ENCODE data around the gene RMC1. TPM values are rescaled to one million over a fixed set of nuclear protein-coding genes. Genes with fewer than 3 reads are reported as not detected.
A peak's percentile ranks its signal among the peaks of the same experiment; 100 is the strongest.

RMC1 gene
- total RNA-seq, result 10 to 100 TPM; 16.8 to 27.5 TPM

DNA sequence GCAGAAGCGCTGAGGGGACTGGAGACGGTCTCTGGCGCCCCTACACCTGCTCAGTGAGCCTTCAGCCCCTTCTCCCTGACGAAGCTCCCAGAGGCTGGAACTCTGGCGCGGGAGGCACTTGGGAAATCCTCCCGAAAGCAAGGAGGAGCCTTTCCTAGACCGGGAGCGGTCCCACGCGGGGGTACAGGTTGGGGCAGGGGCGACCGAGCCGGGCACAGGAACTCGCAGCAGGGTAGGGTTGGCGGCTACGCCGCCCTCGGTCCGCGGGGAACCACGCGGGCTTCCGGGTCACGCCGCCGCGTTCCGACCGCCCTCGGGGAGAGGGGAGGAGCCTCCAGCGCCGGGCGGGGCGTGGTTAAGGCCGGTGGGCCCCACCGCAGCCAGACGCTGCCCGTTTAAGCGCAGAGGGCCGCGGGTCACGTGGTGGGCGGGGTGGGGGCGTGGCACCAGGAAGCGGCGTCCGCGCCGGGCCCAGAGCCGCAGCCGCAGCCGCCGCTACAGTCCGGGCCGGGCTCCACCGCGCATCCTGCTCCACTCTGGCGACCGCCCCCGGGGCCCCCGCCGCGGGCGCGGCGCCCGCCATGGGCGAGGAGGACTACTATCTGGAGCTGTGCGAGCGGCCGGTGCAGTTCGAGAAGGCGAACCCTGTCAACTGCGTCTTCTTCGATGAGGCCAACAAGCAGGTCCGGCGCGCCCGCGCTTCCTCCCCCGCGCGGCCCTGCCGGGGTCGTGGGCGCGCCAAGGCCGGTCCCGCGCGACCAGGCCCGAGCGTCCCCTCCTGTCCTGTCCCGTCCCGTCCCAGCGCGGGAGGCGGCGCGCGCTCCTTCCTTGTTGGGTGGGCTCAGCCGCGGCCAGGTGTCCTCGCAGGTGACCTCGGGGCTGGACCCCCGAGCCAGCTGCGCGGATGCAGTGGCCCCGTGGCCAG is at the start of gene RMC1:
TSS of gene RMC1 (plus strand) at position 474 of the 925 bp plus-strand sequence. CDS start at position 582, 108 bp downstream.
- Histone ChIP-seq H3K4me3 (peak within 1 kb of the TSS; percentile 95), H3K27ac (peak within 1 kb of the TSS; percentile 96), H3K9me3 (no peaks in the 10 kb centered on the region), H3K4me1 (ENCODE audit: control insufficient read depth in 1 of 2, low read depth in 2 of 2) (peaks cover 16 to 43% of the 10 kb centered on the region in 2 donors), H3K27me3 (replicated peaks; ENCODE audit: insufficient read depth) (no peaks in the 10 kb centered on the region), H3K36me3 (no peaks in the 10 kb centered on the region)
- peak; percentile 80 for ATAC-seq (ENCODE audit: insufficient number of reproducible peaks, low FRiP score, low read depth)
- TF ChIP-seq, protein P1, sequence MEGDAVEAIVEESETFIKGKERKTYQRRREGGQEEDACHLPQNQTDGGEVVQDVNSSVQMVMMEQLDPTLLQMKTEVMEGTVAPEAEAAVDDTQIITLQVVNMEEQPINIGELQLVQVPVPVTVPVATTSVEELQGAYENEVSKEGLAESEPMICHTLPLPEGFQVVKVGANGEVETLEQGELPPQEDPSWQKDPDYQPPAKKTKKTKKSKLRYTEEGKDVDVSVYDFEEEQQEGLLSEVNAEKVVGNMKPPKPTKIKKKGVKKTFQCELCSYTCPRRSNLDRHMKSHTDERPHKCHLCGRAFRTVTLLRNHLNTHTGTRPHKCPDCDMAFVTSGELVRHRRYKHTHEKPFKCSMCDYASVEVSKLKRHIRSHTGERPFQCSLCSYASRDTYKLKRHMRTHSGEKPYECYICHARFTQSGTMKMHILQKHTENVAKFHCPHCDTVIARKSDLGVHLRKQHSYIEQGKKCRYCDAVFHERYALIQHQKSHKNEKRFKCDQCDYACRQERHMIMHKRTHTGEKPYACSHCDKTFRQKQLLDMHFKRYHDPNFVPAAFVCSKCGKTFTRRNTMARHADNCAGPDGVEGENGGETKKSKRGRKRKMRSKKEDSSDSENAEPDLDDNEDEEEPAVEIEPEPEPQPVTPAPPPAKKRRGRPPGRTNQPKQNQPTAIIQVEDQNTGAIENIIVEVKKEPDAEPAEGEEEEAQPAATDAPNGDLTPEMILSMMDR (IDR thresholded peaks at IDR 0.05), result no peak
- DNase-seq (ENCODE audit: low spot score), result peak; percentile 83

DNA sequence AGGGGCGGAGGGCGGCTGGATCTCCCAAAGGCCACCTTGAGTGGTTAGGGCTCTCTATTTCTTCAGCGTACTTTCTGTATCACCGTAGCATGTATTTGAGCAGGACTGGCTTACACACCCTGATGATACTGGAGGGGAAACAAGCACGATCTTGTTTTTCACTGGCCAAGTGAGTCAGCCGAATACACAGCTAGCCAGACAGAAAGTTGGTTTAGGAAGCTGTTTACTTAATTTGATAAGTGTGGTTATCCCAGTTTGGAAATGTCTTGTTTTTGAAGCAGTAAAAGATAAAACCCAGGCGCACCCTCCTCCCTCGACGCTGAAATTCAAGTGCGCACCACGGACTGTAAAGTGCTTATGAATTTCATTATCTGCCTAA is 49.6 kb upstream of the RMC1 start:
- H3K36me3 ChIP-seq, result no peaks in the 10 kb centered on the region
- ATAC-seq (ENCODE audit: insufficient number of reproducible peaks, low FRiP score, low read depth) (no peak), DNase-seq (ENCODE audit: low spot score) (no peak)
- H3K4me1 ChIP-seq (ENCODE audit: control insufficient read depth in 1 of 2, low read depth in 2 of 2), result peaks cover 37 to 55% of the 10 kb centered on the region in 2 donors
- H3K27me3 ChIP-seq (replicated peaks; ENCODE audit: insufficient read depth), result no peaks in the 10 kb centered on the region
- H3K4me3 ChIP-seq, result peak overlapping the region; percentile 96
- H3K27ac ChIP-seq, result peak overlapping the region; percentile 89 to 97
- TF ChIP-seq, protein P1 (IDR thresholded peaks at IDR 0.05), result no peak
- no peaks in the 10 kb centered on the region for H3K9me3 ChIP-seq

DNA sequence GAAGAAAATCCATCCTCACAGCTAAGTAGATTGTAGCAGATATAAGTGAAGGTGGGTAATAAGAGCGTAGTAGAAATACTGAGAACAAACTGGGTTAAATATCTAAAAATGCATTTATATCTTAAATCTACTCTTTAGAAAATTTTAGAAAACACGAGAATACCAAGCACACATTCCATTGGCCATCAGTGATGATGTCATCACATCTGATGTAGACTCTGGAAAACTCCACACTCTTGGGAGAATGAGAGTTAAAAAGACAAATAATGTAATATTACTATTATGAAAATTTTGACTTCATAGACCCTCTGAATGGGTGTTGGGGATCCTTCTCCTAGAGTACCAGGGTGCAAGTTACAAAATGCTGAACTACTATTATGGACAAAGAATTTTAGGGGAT is 46.5 kb upstream of the RMC1 start:
- peaks cover 57 to 78% of the 10 kb centered on the region in 2 donors for H3K4me1 ChIP-seq (ENCODE audit: control insufficient read depth in 1 of 2, low read depth in 2 of 2)
- H3K4me3 ChIP-seq, result no peak overlapping the region
- TF ChIP-seq, protein P1 (IDR thresholded peaks at IDR 0.05), result no peak

DNA sequence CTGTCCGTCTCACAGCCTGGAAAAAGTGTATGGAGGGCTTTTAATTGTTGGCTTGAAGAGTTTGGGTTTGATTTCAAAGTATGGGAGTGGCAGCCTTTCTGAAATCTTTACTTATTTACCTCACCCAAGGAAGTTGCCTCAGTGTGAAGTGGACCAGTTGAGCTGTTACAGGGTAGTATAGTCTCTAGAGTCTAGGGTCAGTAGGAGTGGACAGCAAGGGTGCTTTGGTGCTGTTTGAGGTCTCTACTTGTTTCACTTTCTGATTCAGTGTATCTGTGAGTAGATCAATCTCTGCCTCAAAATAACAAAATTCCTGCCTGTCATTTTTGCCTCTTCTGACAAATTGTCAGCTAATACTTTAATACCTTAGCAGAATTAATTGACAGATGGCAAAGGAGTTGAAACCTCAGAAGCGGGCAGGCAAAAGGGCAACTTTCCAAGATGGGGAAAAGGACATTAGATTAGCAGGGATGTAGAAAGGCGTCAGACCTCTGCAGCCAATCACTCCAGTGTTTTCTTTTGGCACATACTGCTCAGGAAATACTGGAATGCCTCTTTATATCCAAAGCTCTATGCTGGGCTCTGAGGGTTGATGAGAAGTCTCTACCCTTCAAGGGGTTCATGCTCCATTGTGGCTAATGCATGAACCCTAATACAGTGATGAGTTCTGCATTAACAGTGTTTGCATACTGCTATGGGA is 44.3 kb upstream of the RMC1 start:
- DNase-seq (ENCODE audit: low spot score) (no peak), ATAC-seq (ENCODE audit: insufficient number of reproducible peaks, low FRiP score, low read depth) (no peak)
- no peaks in the 10 kb centered on the region for H3K9me3 ChIP-seq
- H3K27me3 ChIP-seq (replicated peaks; ENCODE audit: insufficient read depth), result no peaks in the 10 kb centered on the region
- no peak overlapping the region for H3K27ac ChIP-seq
- H3K4me3 ChIP-seq, result peak overlapping the region; percentile 14
- H3K36me3 ChIP-seq, result peaks cover 10% of the 10 kb centered on the region
- TF ChIP-seq, protein P1 (IDR thresholded peaks at IDR 0.05), result no peak
- peaks cover 52 to 68% of the 10 kb centered on the region in 2 donors for H3K4me1 ChIP-seq (ENCODE audit: control insufficient read depth in 1 of 2, low read depth in 2 of 2)

More for the DNA sequence above, 46.5 kb upstream of the RMC1 start:
- no peaks in the 10 kb centered on the region for H3K36me3 ChIP-seq
- no peaks in the 10 kb centered on the region for H3K9me3 ChIP-seq
- DNase-seq (ENCODE audit: low spot score) (no peak), ATAC-seq (ENCODE audit: insufficient number of reproducible peaks, low FRiP score, low read depth) (no peak)
- no peak overlapping the region for H3K27ac ChIP-seq
- H3K27me3 ChIP-seq (replicated peaks; ENCODE audit: insufficient read depth), result no peaks in the 10 kb centered on the region

DNA sequence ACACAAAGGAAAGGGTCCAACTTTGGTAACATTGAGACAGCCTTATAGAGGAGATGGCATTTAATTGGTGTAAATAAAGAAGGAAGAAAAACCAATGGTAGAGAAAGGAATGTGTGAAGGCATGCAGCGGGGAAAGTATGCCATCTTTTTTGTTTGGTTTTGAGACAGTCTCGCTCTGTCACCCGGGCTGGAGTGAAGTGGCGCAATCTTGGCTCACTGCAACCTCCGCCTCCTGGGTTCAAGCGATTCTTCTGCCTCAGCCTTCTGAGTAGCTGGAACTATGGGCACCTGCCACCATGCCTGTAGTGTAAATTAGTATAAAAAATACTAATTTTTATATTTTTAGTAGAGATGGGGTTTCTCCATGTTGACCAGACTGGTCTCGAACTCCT is 43.8 kb upstream of the RMC1 start:
- H3K27me3 ChIP-seq (replicated peaks; ENCODE audit: insufficient read depth), result no peaks in the 10 kb centered on the region
- H3K27ac ChIP-seq, result no peak overlapping the region
- peaks cover 49 to 62% of the 10 kb centered on the region in 2 donors for H3K4me1 ChIP-seq (ENCODE audit: control insufficient read depth in 1 of 2, low read depth in 2 of 2)
- no peaks in the 10 kb centered on the region for H3K9me3 ChIP-seq
- TF ChIP-seq, protein P1 (IDR thresholded peaks at IDR 0.05), result no peak
- H3K36me3 ChIP-seq, result peaks cover 15% of the 10 kb centered on the region
- ATAC-seq (ENCODE audit: insufficient number of reproducible peaks, low FRiP score, low read depth) (no peak), DNase-seq (ENCODE audit: low spot score) (no peak)
- no peak overlapping the region for H3K4me3 ChIP-seq

Measured in thoracic aorta (tissue), 2 donors.